Kidney (tissue), 14 donors: ENCODE measurements around the gene SBF2. TPM values are rescaled to one million over a fixed set of nuclear protein-coding genes. Genes with fewer than 3 reads are reported as not detected.

Experiments
- DNase-seq, 5 donors: peaks; one replicate each; pipeline ENCODE4 v3.0.0-alpha.2; 2013 to 2020
- FAIRE-seq: peaks from 2 replicates; lab custom pipeline; 2012; peaks lifted over from hg19 to GRCh38; lab: Jason Lieb, UNC
- H3K27ac ChIP-seq, 2 donors: one replicate each; pipeline ENCODE4 v1.7.0; 2013; ENCODE audit warnings: low read depth in 2 of 2, low read length in 2 of 2, inconsistent platforms in 1 of 2
- H3K27me3 ChIP-seq: one replicate; pipeline ENCODE4 v1.7.1; 2013; ENCODE audit warnings: low read length, inconsistent platforms; ENCODE audit not compliant: control insufficient read depth, insufficient read depth
- H3K36me3 ChIP-seq, 3 donors: one replicate each; pipeline versions ENCODE4 v1.7.0 to v1.7.1; 2013; ENCODE audit warnings: low read length in 3 of 3, control low read depth in 1 of 3, inconsistent platforms in 1 of 3; ENCODE audit not compliant: insufficient read depth in 3 of 3, control insufficient read depth in 2 of 3
- H3K4me1 ChIP-seq, 3 donors: one replicate each; pipeline versions ENCODE4 v1.7.0 to v1.7.1; 2013; ENCODE audit warnings: low read length in 3 of 3, inconsistent platforms in 1 of 3, low read depth in 1 of 3; ENCODE audit not compliant: control insufficient read depth in 2 of 3, insufficient read depth in 2 of 3
- H3K4me3 ChIP-seq, 3 donors: one replicate each; pipeline versions ENCODE4 v1.7.0 to v1.8.1; 2013; ENCODE audit warnings: low read length in 3 of 3, control low read depth in 1 of 3, inconsistent platforms in 1 of 3
- H3K9ac ChIP-seq, 3 donors: one replicate each; pipeline versions ENCODE4 v1.7.0 to v1.7.1; 2013; ENCODE audit warnings: low read length in 3 of 3, control low read depth in 1 of 3, inconsistent platforms in 1 of 3
- H3K9me3 ChIP-seq, 3 donors: one replicate each; pipeline versions ENCODE4 v1.7.0 to v1.7.1; 2013; ENCODE audit warnings: low read length in 3 of 3, control low read depth in 1 of 3, inconsistent platforms in 1 of 3; ENCODE audit not compliant: control insufficient read depth in 2 of 3, insufficient read depth in 1 of 3
- intact Hi-C: fragments of 100-400 bp; cut with DNase I; formaldehyde crosslinking; loops from one replicate; pipeline ENCODE4 v1.11.1; 2022
- polyA plus RNA-seq: library from polyadenylated mRNA; stranded (reverse); fragments of 350-450 nt; fragmentation: Illumina TruSeq; extraction: RNeasy Lipid Tissue Mini Kit (QIAGEN cat#74804); gene quantifications from one replicate; pipeline ENCODE4 v1.2.3, GENCODE V29; 2014; ENCODE audit warnings: low read depth, low replicate concordance; ENCODE audit not compliant: insufficient read depth
- total RNA-seq: library from RNA; stranded (reverse); fragmentation: NEBNext Ultra II Directional; extraction: Animal tissue kit (Norgen Biotek cat#: 25700); gene quantifications from one replicate; pipeline ENCODE4 v1.2.1, GENCODE V29; 2021
- TF ChIP-seq, protein P1 (sequence below): IDR thresholded peaks from 3 replicates; pipeline ENCODE4 v1.5.1; 2012; ENCODE audit warnings: mild to moderate bottlenecking, moderate library complexity, borderline replicate concordance; ENCODE audit not compliant: insufficient read depth; ENCODE audit errors: extremely low read depth
- donor health status: control.
- donor health status: control.
- donor health status: control.
- donor health status: control.
- donor health status: control.
- donor health status: DM: yes; HTN: yes; CAD: no.
- donor health status: Normal renal cell carcinoma (clear cell type).

SBF2 gene
- total and polyA plus RNA-seq, 2 donors from 2014 or later = 13.1 to 55.4 TPM

DNA sequence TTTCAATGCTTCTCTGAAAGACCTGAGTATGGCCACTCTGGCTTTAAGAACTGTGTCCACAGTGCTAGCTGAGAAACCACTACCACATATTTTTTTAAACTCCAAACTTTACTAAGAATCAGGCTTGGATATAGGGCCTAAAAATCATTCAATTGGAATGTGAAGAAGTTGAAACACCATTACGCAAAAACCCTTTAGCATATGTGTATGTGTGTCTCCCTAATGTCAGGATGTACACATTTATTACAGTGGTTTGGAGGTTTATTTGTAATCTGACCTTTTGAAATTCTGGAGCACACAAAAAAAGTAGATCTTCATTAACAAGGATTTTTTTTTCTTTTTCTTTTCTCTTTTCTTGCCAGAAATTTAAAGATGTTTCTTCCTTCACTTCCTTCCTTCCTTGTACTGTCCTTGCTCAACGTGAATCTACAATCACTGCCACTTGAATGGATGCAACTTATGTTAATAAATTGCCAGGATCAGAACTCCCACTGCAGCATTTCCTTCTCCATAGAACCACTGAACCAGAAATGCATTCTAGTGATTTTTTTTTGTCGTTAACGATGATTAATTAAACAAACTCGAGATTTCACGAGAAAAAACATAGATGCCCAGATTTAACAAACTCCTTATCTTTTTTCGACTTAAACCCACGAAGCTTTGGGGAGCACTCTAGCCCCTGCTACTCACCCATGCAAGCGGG is 7.8 kb upstream of the SBF2 start:
- H3K27me3 ChIP-seq = no peaks in the 10 kb centered on the region
- TF ChIP-seq, protein P1, sequence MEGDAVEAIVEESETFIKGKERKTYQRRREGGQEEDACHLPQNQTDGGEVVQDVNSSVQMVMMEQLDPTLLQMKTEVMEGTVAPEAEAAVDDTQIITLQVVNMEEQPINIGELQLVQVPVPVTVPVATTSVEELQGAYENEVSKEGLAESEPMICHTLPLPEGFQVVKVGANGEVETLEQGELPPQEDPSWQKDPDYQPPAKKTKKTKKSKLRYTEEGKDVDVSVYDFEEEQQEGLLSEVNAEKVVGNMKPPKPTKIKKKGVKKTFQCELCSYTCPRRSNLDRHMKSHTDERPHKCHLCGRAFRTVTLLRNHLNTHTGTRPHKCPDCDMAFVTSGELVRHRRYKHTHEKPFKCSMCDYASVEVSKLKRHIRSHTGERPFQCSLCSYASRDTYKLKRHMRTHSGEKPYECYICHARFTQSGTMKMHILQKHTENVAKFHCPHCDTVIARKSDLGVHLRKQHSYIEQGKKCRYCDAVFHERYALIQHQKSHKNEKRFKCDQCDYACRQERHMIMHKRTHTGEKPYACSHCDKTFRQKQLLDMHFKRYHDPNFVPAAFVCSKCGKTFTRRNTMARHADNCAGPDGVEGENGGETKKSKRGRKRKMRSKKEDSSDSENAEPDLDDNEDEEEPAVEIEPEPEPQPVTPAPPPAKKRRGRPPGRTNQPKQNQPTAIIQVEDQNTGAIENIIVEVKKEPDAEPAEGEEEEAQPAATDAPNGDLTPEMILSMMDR = no peak
- H3K36me3 ChIP-seq = no peaks in the 10 kb centered on the region
- no peak for FAIRE-seq
- peaks cover 0 to 14% (median 4%) of the 10 kb centered on the region in 3 donors for H3K4me1 ChIP-seq
- DNase-seq = peak in 1 of 5 donors; percentile 44
- peak overlapping the region; percentile 99 for H3K27ac ChIP-seq
- H3K4me3 ChIP-seq = peak overlapping the region in 2 of 3 donors; percentile 94 to 99
- peak overlapping the region in 2 of 3 donors; percentile 81 to 99 for H3K9ac ChIP-seq
- intact Hi-C loops = loop anchor here (10.0 kb wide), 2 partner anchors 87 to 317 kb away; no protein-coding TSS in a partner anchor
- H3K9me3 ChIP-seq = no peaks in the 10 kb centered on the region

DNA sequence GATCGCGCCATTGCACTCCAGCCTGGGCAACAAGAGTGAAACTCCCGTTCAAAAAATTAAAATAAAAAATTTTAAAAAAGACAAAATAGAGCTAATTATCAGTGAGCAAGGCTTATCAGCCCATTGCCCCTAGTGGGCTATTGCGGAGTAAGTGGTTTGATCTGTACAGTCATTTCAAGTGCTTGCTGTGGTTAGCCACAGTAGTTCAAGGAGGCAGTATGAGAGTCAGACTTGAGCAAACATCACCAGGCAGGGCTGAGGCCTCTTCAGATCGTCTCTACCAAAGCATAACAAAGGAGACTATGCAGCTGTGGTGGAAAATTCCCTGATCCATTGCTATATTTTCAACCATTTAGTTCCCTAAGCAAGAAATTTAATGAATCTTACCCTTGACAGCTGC is 4.3 kb upstream of the SBF2 start:
- TF ChIP-seq, protein P1 = no peak
- Histone ChIP-seq H3K27ac (no peak overlapping the region), H3K36me3 (no peaks in the 10 kb centered on the region), H3K4me1 (peaks cover 0 to 10% (median 4%) of the 10 kb centered on the region in 3 donors), H3K27me3 (no peaks in the 10 kb centered on the region), H3K4me3 (no peak overlapping the region), H3K9ac (no peak overlapping the region), H3K9me3 (no peaks in the 10 kb centered on the region)
- FAIRE-seq (no peak), DNase-seq (no peak)
- intact Hi-C loops = no loop called here

DNA sequence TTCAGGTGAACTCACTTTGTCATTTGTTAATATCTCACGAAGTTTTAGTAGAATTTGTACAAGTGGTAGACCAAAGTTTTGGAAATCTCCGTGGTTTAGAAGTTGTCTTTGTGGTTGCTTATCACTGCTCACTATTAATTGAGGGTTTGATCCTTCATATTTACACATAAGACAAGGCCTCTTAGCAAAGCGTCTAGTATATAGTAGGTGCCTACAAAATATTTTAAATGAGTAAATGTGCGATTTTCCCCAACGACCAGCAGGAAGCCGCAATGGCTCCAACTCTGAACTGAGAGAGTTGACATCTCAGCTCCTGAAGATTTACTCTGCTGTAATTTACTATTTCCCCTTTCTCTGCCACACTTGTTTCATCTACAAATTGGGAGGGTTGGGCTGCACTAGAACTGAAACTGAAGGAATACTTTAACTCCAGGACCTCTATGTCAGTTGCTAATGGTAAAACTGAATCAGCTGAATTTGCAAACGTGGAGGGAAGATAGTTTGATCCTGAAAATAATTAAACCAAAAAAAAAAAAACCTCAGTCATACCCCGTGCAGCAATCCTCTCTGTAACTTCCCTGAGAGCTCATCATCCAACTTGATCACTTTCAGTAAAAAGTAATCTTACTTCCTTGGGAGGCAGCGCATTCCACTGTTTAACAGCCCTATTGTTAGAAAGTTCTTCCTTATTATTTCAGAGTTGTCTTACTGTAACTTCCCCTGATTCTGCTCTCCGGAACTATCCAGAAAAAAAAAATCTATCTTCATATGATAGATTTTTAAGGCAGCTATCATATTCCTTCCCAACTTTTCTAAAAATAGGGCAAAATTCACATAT is 1.3 kb upstream of the SBF2 start:
- Histone ChIP-seq H3K9me3 (no peaks in the 10 kb centered on the region), H3K4me1 (peaks cover 0 to 14% (median 14%) of the 10 kb centered on the region in 3 donors), H3K27me3 (no peaks in the 10 kb centered on the region), H3K36me3 (no peaks in the 10 kb centered on the region), H3K9ac (peak overlapping the region in 1 of 3 donors; percentile 93), H3K27ac (peak overlapping the region; percentile 98), H3K4me3 (peak overlapping the region; percentile 77 to 88 (median 83))
- TF ChIP-seq, protein P1 = no peak
- FAIRE-seq (no peak), DNase-seq (peak in 1 of 5 donors; percentile 23)
- intact Hi-C loops = no loop called here
